ENCODE results near the gene PLCG2.

The PLCG2 gene

DNA sequence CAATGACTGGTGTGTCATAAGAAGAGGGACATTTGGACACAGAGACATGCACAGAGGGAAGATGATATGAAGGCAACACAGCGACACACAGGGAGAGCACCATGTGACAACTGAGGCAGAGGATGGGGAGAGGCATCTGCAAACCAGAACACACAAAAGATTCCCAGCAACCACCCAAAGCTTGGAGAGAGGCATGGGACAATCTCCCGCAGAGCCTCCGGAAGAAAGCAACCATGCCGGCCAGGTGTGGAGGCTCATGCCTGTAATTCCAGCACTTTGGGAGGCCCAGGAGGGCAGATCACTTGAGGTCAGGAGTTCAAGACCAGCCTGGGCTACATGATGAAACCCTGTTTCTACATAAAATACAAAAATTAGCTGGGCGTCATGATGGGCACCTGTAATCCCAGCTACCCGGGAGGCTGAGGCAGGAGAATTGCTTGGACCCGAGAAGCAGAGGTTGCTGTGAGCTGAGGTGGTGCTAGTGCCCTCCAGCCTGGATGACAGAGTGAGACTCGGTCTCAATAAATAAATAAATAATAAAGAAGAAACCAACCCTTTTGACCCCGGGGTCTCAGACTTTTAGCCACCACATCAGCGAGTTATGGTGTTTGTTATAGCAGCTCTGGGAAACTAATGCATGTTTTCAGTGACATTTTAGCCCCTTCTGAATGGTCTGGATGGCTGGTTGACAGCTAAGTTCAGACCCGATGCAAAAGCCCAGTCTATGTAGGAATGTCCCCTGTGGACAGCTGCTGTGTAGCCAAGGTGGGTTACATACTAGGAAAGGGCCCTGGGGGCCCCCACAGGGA is 13.8 kb upstream of the PLCG2 start:
- no peak for DNase-seq (ENCODE audit: low read depth)
- TF ChIP-seq CTCF (IDR thresholded peaks at IDR 0.05; ENCODE audit: low read depth, low read length, missing control alignments) = no peak
- in situ Hi-C loops (cut with HindIII; ENCODE audit: low sequenced_read_pairs) = no loop called here
- H3K4me3 ChIP-seq (ENCODE audit: low read depth, low read length) = no peak overlapping the region

- no peak for DNase-seq (ENCODE audit: low read depth)
- no peak overlapping the region for H3K4me3 ChIP-seq (ENCODE audit: low read depth, low read length)
- no peak for TF ChIP-seq CTCF (IDR thresholded peaks at IDR 0.05; ENCODE audit: low read depth, low read length, missing control alignments)
- in situ Hi-C loops (cut with HindIII; ENCODE audit: low sequenced_read_pairs) = no loop called here
Observed at GRCh38 chr16:81765969-81766368, 13.1 kb upstream of the PLCG2 start.

GRCh38 chr16:81767987-81768592 is 11.0 kb upstream of the PLCG2 start:
- no peak overlapping the region for H3K4me3 ChIP-seq (ENCODE audit: low read depth, low read length)
- no peak for DNase-seq (ENCODE audit: low read depth)
- no peak for TF ChIP-seq CTCF (IDR thresholded peaks at IDR 0.05; ENCODE audit: low read depth, low read length, missing control alignments)
- in situ Hi-C loops (cut with HindIII; ENCODE audit: low sequenced_read_pairs) = no loop called here

GRCh38 chr16:81770008-81770407 is 9.1 kb upstream of the PLCG2 start:
- in situ Hi-C loops (cut with HindIII; ENCODE audit: low sequenced_read_pairs) = no loop called here

GRCh38 chr16:81774348-81774747 is 4.7 kb upstream of the PLCG2 start:
- TF ChIP-seq CTCF (IDR thresholded peaks at IDR 0.05; ENCODE audit: low read depth, low read length, missing control alignments) = no peak
- in situ Hi-C loops (cut with HindIII; ENCODE audit: low sequenced_read_pairs) = no loop called here
- DNase-seq (ENCODE audit: low read depth) = no peak
- H3K4me3 ChIP-seq (ENCODE audit: low read depth, low read length) = no peak overlapping the region

More at GRCh38 chr16:81770008-81770407, 9.1 kb upstream of the PLCG2 start:
- no peak for TF ChIP-seq CTCF (IDR thresholded peaks at IDR 0.05; ENCODE audit: low read depth, low read length, missing control alignments)
- no peak overlapping the region for H3K4me3 ChIP-seq (ENCODE audit: low read depth, low read length)
- DNase-seq (ENCODE audit: low read depth) = no peak

GRCh38 chr16:81775570-81775969 is 3.5 kb upstream of the PLCG2 start:
- DNase-seq (ENCODE audit: low read depth) = no peak
- in situ Hi-C loops (cut with HindIII; ENCODE audit: low sequenced_read_pairs) = no loop called here
- H3K4me3 ChIP-seq (ENCODE audit: low read depth, low read length) = no peak overlapping the region
- no peak for TF ChIP-seq CTCF (IDR thresholded peaks at IDR 0.05; ENCODE audit: low read depth, low read length, missing control alignments)
